Measurements from ENCODE around the gene CCDC6.

GRCh38 chr10:59910867-59911266 is 4.5 kb upstream of the CCDC6 start:
- TF ChIP-seq POLR2A (IDR thresholded peaks at IDR 0.05) (no peak), CTCF (IDR thresholded peaks at IDR 0.05) (no peak), POLR2AphosphoS5 (IDR thresholded peaks at IDR 0.05) (no peak)

Data from prostate gland (tissue), 2 donors.